MCF 10A (cell line): ENCODE results near the gene ZP2. TPM values are rescaled to one million over a fixed set of nuclear protein-coding genes. Genes with fewer than 3 reads are reported as not detected.

Experiments used
- BruUV-seq: library from RNA; stranded (reverse); fragments of 400-500 nt; replicated peaks from 2 replicates; lab custom pipeline; 2021; lab: Mats Ljungman, UMichigan
- CTCF ChIA-PET: fragments of 300-600 bp; sonication (Branson Sonifier 250); formaldehyde crosslinking; extraction: SDS; loops from one replicate; lab custom pipeline; 2021; ENCODE audit warnings: antibody characterized with exemption, inconsistent platforms; lab: Yijun Ruan, JAX
- POLR2A ChIA-PET: fragments of 300-600, 350-650 bp; sonication (Branson Sonifier 250); formaldehyde crosslinking; extraction: SDS; loops from one replicate; lab custom pipeline; 2020; ENCODE audit warnings: antibody characterized with exemption, inconsistent platforms; lab: Yijun Ruan, JAX
- DNase-seq: peaks from one replicate; pipeline ENCODE4 v3.0.0-alpha.2; 2018; ENCODE audit not compliant: unreplicated experiment
- H3K27ac Mint-ChIP-seq: one replicate; pipeline ENCODE4 v1.8.0; 2022; ENCODE audit warnings: mild to moderate bottlenecking, low read depth, mixed read lengths; ENCODE audit not compliant: unreplicated experiment
- H3K27me3 Mint-ChIP-seq: one replicate; pipeline ENCODE4 v1.8.0; 2022; ENCODE audit warnings: mixed read lengths; ENCODE audit not compliant: insufficient read depth, unreplicated experiment
- H3K36me3 Mint-ChIP-seq: one replicate; pipeline ENCODE4 v1.8.0; 2022; ENCODE audit warnings: mild to moderate bottlenecking, moderate library complexity, mixed read lengths; ENCODE audit not compliant: insufficient read depth, unreplicated experiment
- H3K4me1 Mint-ChIP-seq: one replicate; pipeline ENCODE4 v1.8.0; 2022; ENCODE audit warnings: mixed read lengths; ENCODE audit not compliant: insufficient read depth, unreplicated experiment
- H3K4me3 Mint-ChIP-seq: one replicate; pipeline ENCODE4 v1.8.0; 2022; ENCODE audit warnings: mild to moderate bottlenecking, moderate library complexity, mixed read lengths; ENCODE audit not compliant: unreplicated experiment
- H3K9me3 Mint-ChIP-seq: one replicate; pipeline ENCODE4 v1.8.0; 2022; ENCODE audit warnings: mixed read lengths; ENCODE audit not compliant: unreplicated experiment
- intact Hi-C: fragments of 100-400 bp; cut with micrococcal nuclease; formaldehyde crosslinking; loops from 2 replicates; pipeline ENCODE4 v1.14.1; 2022
- total RNA-seq: library from RNA; stranded (reverse); gene quantifications from 2 replicates; pipeline ENCODE4 v1.2.3, GENCODE V29; 2022
- TF ChIP-seq, protein P1 (sequence below): fragments of 200-600 bp; IDR thresholded peaks from one replicate; pipeline ENCODE4 v1.8.0; 2022; ENCODE audit warnings: antibody characterized with exemption, mild to moderate bottlenecking; ENCODE audit not compliant: unreplicated experiment

Gene ZP2
- total RNA-seq, 1 experiment from 2014 or later, result not detected

DNA sequence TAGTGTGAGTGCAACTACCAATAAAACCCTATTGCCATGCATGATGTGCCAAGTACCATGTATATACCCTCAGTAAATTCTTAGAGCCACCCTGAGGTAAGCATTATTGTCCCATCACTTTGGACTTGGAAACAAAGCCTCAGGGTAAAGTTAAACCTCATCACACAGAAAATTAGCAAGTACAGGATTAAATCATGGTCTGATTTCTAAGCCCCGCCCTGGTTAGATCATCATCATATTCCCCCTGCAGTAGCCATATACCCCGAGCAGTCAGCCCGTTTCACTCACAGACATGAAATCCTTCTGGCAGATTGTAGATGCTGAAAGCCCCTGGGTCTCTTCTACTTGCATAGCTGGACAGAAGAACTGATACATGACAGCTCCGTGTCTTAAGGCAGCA lies 4.8 kb downstream of the ZP2 start:
- Mint-ChIP-seq H3K4me1 (no peaks in the 10 kb centered on the region), H3K27ac (no peak overlapping the region), H3K27me3 (peaks cover 13% of the 10 kb centered on the region), H3K36me3 (no peaks in the 10 kb centered on the region), H3K9me3 (no peaks in the 10 kb centered on the region), H3K4me3 (no peak overlapping the region)
- POLR2A ChIA-PET, result no interaction called here
- TF ChIP-seq, protein P1, sequence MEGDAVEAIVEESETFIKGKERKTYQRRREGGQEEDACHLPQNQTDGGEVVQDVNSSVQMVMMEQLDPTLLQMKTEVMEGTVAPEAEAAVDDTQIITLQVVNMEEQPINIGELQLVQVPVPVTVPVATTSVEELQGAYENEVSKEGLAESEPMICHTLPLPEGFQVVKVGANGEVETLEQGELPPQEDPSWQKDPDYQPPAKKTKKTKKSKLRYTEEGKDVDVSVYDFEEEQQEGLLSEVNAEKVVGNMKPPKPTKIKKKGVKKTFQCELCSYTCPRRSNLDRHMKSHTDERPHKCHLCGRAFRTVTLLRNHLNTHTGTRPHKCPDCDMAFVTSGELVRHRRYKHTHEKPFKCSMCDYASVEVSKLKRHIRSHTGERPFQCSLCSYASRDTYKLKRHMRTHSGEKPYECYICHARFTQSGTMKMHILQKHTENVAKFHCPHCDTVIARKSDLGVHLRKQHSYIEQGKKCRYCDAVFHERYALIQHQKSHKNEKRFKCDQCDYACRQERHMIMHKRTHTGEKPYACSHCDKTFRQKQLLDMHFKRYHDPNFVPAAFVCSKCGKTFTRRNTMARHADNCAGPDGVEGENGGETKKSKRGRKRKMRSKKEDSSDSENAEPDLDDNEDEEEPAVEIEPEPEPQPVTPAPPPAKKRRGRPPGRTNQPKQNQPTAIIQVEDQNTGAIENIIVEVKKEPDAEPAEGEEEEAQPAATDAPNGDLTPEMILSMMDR, result no peak
- DNase-seq, result no peak
- BruUV-seq, result no TSS peak
- CTCF ChIA-PET, result interaction anchor here (0.7 kb wide), 1 partner anchor 312 kb away, joined by 3 read pairs; no protein-coding TSS in a partner anchor
- intact Hi-C loops, result no loop called here

GRCh38 chr16:21205303-21205702 lies 6.1 kb downstream of the ZP2 start:
- no peak overlapping the region for H3K27ac Mint-ChIP-seq
- no peaks in the 10 kb centered on the region for H3K4me1 Mint-ChIP-seq
- no peaks in the 10 kb centered on the region for H3K9me3 Mint-ChIP-seq
- TF ChIP-seq, protein P1, result no peak
- DNase-seq, result no peak
- H3K4me3 Mint-ChIP-seq, result no peak overlapping the region
- CTCF ChIA-PET, result no interaction called here
- POLR2A ChIA-PET, result no interaction called here
- peaks cover 25% of the 10 kb centered on the region for H3K27me3 Mint-ChIP-seq
- BruUV-seq, result no TSS peak
- intact Hi-C loops, result no loop called here
- no peaks in the 10 kb centered on the region for H3K36me3 Mint-ChIP-seq

- Mint-ChIP-seq H3K4me1 (no peaks in the 10 kb centered on the region), H3K9me3 (no peaks in the 10 kb centered on the region), H3K4me3 (no peak overlapping the region), H3K36me3 (no peaks in the 10 kb centered on the region), H3K27me3 (peaks cover 32% of the 10 kb centered on the region), H3K27ac (no peak overlapping the region)
- no peak for DNase-seq
- TF ChIP-seq, protein P1, result no peak
- ChIA-PET CTCF (interaction anchor here (0.6 to 1.1 kb wide), 3 partner anchors 15 to 101 kb away, joined by 3 to 5 read pairs (median 4); no protein-coding TSS in a partner anchor), POLR2A (interaction anchor here (0.6 kb wide), 1 partner anchor 16 kb away, joined by 3 read pairs; no protein-coding TSS in a partner anchor)
- BruUV-seq, result no TSS peak
- intact Hi-C loops, result no loop called here
Observed at GRCh38 chr16:21203155-21203797, 8.1 kb downstream of the ZP2 start.

DNA sequence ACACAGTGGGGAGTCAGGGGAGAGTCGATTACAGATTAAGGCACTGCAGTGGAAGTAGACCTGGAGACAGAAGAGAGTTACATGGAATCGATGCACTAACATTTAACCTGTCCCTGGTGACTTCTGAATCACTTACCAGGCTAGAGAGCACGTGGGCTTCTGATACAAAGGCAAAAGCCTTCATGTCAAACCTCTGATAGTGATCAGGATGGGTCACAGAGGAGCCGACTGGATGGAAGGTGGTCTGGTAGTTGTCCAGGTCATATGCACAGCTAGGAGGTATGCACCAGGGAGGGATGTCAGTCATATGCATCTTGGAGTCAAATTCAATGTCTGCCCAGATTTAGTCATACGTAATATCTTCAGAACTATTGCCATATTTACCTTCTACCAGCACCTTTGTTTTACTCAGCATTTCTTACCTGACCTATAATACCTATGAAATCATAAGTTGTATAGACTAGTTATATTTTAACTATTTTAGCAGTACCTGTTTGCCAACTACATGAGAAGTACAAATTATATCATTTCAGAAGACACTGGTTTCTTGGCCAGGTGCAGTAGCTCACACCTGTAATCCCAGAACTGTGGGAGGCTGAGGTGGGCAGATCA lies 11.7 kb downstream of the ZP2 start:
- ChIA-PET POLR2A (interaction anchor here (0.6 kb wide), 1 partner anchor 427 kb away, joined by 3 read pairs; no protein-coding TSS in a partner anchor), CTCF (interaction anchor here (0.5 to 3.0 kb wide), 5 partner anchors 9 to 118 kb away, joined by 3 to 20 read pairs (median 6); no protein-coding TSS in a partner anchor)
- no peaks in the 10 kb centered on the region for H3K36me3 Mint-ChIP-seq
- H3K4me3 Mint-ChIP-seq, result no peak overlapping the region
- TF ChIP-seq, protein P1, result no peak
- no peaks in the 10 kb centered on the region for H3K4me1 Mint-ChIP-seq
- BruUV-seq, result no TSS peak
- H3K27me3 Mint-ChIP-seq, result peaks cover 38% of the 10 kb centered on the region
- H3K9me3 Mint-ChIP-seq, result no peaks in the 10 kb centered on the region
- no peak overlapping the region for H3K27ac Mint-ChIP-seq
- intact Hi-C loops, result no loop called here
- no peak for DNase-seq
